Large intestine (tissue), 3 donors: Measurements from ENCODE around the gene VWA3A. TPM values are rescaled to one million over a fixed set of nuclear protein-coding genes. Genes with fewer than 3 reads are reported as not detected.
"Not testable (repeated sequence)": the region's sequence is repeated elsewhere in the genome, so short reads cannot be mapped to it uniquely, and the experiment has no call there.

Experiments
- DNase-seq, 2 donors: peaks; one replicate each; pipeline versions ENCODE4 v3.0.0 to v3.0.0-alpha.2; 2013
- H3K27ac ChIP-seq: one replicate; pipeline ENCODE4 v1.5.1; 2013; ENCODE audit warnings: low read length
- H3K27me3 ChIP-seq: 2 replicates; pipeline ENCODE4 v1.6.1; 2013; ENCODE audit warnings: low read length; ENCODE audit not compliant: control insufficient read depth, insufficient read depth
- H3K36me3 ChIP-seq: 2 replicates; pipeline ENCODE4 v1.6.1; 2013; ENCODE audit warnings: low read length; ENCODE audit not compliant: control insufficient read depth, insufficient read depth
- H3K4me1 ChIP-seq: one replicate; pipeline ENCODE4 v1.6.1; 2013; ENCODE audit warnings: low read length; ENCODE audit not compliant: control insufficient read depth, insufficient read depth
- H3K4me3 ChIP-seq: one replicate; pipeline ENCODE4 v1.5.1; 2013; ENCODE audit warnings: low read length
- H3K9me3 ChIP-seq: one replicate; pipeline ENCODE4 v1.6.1; 2013; ENCODE audit warnings: mild to moderate bottlenecking, low read depth, low read length, moderate library complexity; ENCODE audit not compliant: control insufficient read depth
- WGBS: methylation state at CpG from one replicate; pipeline ENCODE4 v1.1.5; 2013; ENCODE audit warnings: low lambda C conversion rate; ENCODE audit not compliant: insufficient coverage; 5-methylcytosine and 5-hydroxymethylcytosine counted together
- polyA plus RNA-seq: library from polyadenylated mRNA; unstranded; fragments of 120-200 nt; gene quantifications from one replicate; pipeline ENCODE4 v1.2.1, GENCODE V29; 2013

Gene VWA3A
- polyA plus RNA-seq, 1 donor: 0.15 TPM

DNA sequence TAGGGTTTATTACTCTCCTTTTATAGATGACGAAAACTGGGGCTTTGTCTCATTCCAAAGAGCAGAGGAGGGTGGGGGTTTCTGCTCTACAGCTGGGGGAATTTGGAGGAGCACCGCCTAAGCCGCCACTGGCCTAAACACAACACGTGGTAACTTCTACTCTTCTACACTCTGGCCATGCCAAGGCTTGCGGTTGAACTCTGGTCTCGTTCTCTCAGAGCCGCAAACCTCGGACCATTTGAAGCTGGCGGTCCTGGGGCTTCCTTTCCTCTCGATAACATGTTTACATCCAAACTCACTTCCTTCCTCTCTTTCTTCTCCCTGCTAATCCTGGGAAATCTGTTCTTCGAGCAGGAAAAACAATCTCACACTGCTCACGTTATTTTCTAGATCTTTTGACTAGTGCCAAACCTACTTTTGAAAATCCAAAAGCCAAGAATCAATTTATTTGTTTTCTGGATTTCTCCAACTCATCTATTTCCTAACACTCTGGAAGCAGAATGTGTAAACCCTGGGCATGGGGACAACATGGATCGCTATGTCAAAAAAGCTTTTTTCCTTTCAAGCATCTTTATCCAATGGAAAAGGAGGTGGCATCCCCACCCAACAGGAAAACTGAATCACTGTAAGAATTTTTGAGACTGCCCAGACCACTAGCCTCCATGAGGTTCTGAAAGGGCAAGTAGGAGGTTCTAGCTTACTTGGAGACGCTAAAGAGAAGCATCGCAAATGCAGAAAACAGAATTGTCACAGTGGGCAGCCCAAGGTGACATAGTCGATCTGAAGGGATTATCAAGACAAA, 100.1 kb downstream of the VWA3A start:
- no CpG with 5 or more reads among the region's 16 CpGs for WGBS

DNA sequence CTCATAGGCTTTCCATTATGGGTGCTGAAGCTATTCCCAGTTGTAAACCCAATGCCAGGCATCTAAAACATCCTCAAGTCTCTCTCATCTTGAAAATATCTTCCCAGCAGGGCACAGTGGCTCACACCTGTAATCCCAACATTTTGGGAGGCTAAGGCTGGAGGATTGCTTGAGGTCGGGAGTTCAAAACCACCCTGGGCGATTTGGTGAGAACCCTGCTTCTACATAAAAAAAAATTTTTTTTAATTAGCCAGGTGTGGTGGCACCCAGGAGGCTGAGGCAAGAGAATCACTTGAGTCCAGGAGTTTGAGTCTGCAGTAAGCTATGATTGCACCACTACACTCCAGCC, 100.7 kb downstream of the VWA3A start:
- Histone ChIP-seq H3K36me3 (no peaks in the 10 kb centered on the region), H3K27ac (peak overlapping the region; percentile 99), H3K4me1 (peaks cover 20% of the 10 kb centered on the region), H3K27me3 (no peaks in the 10 kb centered on the region), H3K4me3 (no peak overlapping the region), H3K9me3 (no peaks in the 10 kb centered on the region)
- no peak for DNase-seq
- WGBS: no CpG with 5 or more reads among the region's 2 CpGs

More for the DNA sequence above, 100.1 kb downstream of the VWA3A start:
- Histone ChIP-seq H3K4me3 (peak overlapping the region; percentile 71), H3K4me1 (peaks cover 20% of the 10 kb centered on the region), H3K27me3 (no peaks in the 10 kb centered on the region), H3K36me3 (no peaks in the 10 kb centered on the region), H3K27ac (peak overlapping the region; percentile 99), H3K9me3 (no peaks in the 10 kb centered on the region)
- DNase-seq: peak; percentile 73 to 83

DNA sequence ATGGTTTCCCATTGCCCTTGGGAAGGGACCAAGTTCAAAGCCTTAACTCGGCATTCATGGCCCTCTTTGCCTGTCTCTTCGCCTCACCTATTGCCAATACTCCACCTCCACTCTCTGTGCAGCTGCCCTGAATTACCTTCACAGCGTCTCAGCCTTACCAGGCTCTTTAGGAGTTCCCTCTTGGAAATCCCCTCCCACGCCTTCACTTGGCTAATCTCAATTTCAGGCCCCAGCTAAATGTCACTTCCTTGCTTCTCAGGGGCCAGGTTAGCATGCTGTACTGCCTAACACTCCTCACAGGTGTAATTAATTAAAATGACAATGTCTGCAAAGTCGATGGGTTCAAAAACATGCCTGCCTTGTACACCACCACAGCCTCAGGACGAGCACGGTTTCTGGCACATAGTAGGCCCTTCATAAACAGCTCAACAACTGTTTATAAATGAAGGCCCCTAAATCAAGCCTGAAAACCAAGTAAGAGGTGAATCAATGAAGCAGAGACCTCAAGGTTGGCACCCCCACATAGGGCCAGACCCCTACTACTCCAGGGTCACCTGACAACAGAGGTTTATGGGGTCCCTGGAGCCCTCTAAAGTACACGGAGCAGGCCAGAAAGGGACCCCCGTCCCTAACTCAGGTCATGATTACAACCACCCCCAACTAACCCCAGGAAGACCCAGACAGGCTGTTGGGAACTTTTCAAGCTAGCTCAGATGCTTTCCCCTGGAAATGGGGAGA, 102.5 kb downstream of the VWA3A start:
- Histone ChIP-seq H3K9me3 (no peaks in the 10 kb centered on the region), H3K4me3 (no peak overlapping the region), H3K27me3 (no peaks in the 10 kb centered on the region), H3K4me1 (peaks cover 8% of the 10 kb centered on the region), H3K27ac (peak overlapping the region; percentile 61), H3K36me3 (no peaks in the 10 kb centered on the region)
- WGBS: 94% methylated on average over 3 of the region's 9 CpGs
- no peak for DNase-seq

DNA sequence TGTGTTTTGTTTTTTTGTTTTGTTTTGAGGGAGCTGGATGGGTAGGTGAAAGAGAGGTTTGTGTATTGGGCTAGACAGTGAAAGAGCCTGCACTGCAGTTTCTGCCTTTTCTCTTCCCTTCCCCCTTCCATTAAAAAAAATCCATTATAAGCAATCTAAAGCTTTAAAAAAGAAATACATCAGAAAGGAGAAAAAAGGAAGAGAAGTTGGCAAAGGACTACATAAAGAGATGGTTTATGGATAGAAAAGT, 103.0 kb downstream of the VWA3A start:
- Histone ChIP-seq H3K4me1 (peaks cover 8% of the 10 kb centered on the region), H3K4me3 (no peak overlapping the region)

DNA sequence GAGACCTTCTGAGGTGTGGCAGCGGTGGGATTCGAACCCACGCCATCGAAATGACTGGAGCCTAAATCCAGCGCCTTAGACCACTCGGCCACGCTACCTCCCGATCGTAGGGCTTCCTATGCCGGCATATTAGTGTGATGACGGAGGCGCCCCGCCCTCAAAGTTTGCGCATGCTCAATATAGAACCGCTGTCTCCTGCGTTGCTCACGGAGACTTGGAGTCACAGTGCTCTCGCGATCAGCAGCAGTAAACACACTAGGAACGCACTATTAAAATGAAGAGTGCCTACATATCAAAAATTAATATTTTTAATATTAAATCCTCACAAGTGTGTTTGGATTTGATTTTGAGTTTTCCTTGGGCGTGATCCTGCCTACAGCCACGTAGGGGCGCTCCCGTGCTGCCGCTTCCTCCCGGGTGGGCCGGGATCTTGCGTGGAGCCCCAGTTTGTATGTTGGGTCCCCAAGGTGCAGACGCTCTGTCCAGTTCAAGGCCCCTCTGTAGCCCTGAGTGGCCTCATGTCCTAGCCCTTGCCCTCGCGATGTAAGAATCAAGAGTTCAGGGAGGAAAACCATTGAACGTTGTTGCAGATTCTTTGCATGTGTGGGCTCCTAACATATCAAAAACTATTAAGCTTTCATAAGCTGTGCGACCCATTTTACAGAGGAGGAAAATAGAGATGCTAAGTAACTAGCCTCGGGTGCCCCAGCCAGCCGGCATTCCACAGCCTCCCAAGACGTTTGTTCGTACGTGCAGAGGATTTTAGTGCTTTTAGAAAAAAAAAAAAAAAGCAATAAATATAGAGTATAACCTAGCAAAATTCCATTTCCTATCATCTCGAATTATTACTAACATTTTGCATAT, 103.6 kb downstream of the VWA3A start:
- DNase-seq: peak; percentile 90 to 92
- Histone ChIP-seq H3K4me1 (peaks cover 8% of the 10 kb centered on the region), H3K9me3 (no peaks in the 10 kb centered on the region), H3K36me3 (no peaks in the 10 kb centered on the region), H3K27ac (peak overlapping the region; percentile 61), H3K4me3 (peak overlapping the region; percentile 51), H3K27me3 (no peaks in the 10 kb centered on the region)
- WGBS: 25% methylated on average over 1 of the region's 39 CpGs

More for the DNA sequence above, 103.0 kb downstream of the VWA3A start:
- DNase-seq: no peak
- Histone ChIP-seq H3K27ac (peak overlapping the region; percentile 61), H3K27me3 (no peaks in the 10 kb centered on the region), H3K36me3 (no peaks in the 10 kb centered on the region), H3K9me3 (no peaks in the 10 kb centered on the region)

DNA sequence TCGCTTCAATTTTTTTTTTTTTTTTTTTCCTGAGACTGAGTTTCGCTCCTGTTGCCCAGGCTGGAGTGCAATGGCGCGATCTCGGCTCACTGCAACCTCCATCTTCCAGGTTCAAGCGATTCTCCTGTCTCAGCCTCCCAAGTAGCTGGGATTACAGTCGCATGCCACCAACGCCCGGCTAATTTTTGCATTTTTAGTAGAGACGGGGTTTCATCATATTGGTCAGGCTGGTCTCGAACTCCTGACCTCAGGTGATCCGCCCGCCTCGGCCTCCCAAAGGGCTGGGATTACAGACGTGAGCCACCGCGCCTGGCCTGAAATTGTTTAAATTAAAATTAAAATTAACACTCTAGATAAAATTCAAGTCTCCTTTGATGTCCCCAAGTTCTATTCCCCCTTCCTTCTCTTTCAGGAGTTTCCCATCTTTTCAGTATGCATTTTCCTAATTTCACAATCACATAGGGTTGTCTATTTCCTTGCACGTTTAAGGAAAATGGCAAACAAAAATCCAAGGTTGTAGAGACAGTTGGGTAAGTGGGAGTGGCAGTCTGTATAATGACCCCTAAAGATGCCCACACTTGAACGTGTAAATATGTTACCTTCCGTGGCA, 104.3 kb downstream of the VWA3A start:
- not testable (repeated sequence) for H3K27me3 ChIP-seq, H3K27ac ChIP-seq, H3K4me1 ChIP-seq, DNase-seq, H3K9me3 ChIP-seq, H3K36me3 ChIP-seq
- WGBS: 25% methylated on average over 1 of the region's 20 CpGs
- peak overlapping the region; percentile 51 for H3K4me3 ChIP-seq

DNA sequence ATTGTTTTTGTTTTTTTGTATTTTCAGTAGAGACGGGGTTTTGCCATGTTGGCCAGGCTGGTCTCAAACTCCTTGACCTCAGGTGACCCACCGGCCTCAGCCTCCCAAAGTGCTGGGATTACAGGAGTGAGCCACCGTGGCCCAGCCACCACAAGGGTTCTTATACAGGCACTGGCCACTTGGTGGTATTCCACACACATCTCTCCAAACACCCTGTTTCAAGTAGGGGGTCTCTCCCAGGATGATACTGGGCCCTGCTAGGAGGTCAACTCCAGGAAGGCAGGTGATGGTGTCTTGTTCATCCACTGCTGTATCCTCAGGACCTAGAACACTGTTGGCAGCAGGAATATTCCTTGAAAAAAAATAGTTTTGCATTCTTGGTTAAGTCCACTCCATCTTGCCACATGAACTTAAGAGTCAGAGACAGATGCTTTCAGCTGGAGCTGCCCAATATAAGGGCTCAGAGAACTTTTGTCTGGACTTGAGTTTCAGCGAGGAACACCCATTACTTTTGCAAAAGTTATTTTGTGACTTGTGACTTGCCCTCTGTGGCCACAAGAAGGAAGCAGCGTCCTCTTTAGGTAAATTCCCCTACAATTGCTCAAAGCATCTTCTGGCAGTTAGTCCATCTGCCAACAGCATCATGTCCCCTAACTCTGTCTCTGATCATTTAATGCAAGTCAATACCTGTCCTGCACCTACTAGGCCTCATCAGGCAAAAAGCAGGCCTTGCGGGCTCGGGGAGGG, 106.4 kb downstream of the VWA3A start:
- WGBS: 80% methylated on average over 1 of the region's 7 CpGs

DNA sequence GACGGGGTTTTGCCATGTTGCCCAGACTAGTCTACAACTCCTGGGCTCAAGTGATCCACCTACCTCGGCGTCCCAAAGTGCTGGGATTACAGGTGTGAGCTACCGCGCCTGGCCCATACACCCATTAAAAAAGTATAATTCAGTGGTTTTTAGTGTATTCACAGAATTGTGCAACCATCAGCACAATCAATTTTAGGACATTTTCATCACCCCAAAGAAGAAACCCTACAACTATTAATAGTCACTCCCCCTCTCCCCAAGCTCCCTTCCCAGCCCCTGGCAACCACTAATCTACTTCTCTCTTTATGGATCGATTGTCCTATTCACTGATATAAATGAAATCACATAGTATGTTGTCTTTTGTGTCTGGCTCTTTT, 109.9 kb downstream of the VWA3A start:
- H3K4me3 ChIP-seq: no peak overlapping the region
- H3K4me1 ChIP-seq: peaks cover 4% of the 10 kb centered on the region
- no peaks in the 10 kb centered on the region for H3K36me3 ChIP-seq
- H3K9me3 ChIP-seq: no peaks in the 10 kb centered on the region
- no peaks in the 10 kb centered on the region for H3K27me3 ChIP-seq
- no CpG with 5 or more reads among the region's 6 CpGs for WGBS
- no peak overlapping the region for H3K27ac ChIP-seq
- DNase-seq: no peak

More for the DNA sequence above, 106.4 kb downstream of the VWA3A start:
- no peaks in the 10 kb centered on the region for H3K9me3 ChIP-seq
- H3K4me1 ChIP-seq: no peaks in the 10 kb centered on the region
- no peak overlapping the region for H3K4me3 ChIP-seq
- no peak for DNase-seq
- no peaks in the 10 kb centered on the region for H3K36me3 ChIP-seq
- H3K27me3 ChIP-seq: no peaks in the 10 kb centered on the region
- H3K27ac ChIP-seq: no peak overlapping the region

DNA sequence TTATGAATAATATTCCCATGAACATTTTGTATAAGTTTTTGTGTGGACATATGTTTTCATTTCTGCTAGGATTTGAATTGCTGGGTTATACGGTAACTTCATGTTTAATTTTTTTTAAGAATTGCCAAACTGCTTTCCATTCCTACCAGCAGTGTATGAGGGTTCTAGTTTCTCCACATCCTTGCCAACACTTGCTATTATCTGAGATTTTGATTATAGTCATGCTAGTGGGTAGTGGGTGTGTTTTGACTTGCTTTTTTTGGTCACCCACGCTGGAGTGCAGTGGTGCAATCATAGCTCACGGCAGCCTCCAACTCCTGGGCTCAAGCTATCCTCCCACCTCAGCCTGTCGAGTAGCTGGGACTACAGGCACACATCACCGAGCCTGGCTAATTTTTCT, 110.8 kb downstream of the VWA3A start:
- Histone ChIP-seq H3K4me1 (peaks cover 9% of the 10 kb centered on the region), H3K36me3 (no peaks in the 10 kb centered on the region), H3K4me3 (no peak overlapping the region), H3K9me3 (no peaks in the 10 kb centered on the region), H3K27me3 (no peaks in the 10 kb centered on the region), H3K27ac (no peak overlapping the region)
- no peak for DNase-seq
- 86% methylated on average over 1 of the region's 5 CpGs for WGBS
